Central memory CD8-positive, alpha-beta T cell (primary cell): ENCODE data around the gene NXPH3.

ENCODE experiments used
- ATAC-seq: fragments of 150-1000 bp; cut with Tn5 transposase; replicated peaks from 2 replicates; pipeline ENCODE4 v1.10.0; 2022; ENCODE audit warnings: mild to moderate bottlenecking, moderate FRiP score, moderate number of reproducible peaks; ENCODE audit not compliant: poor library complexity, severe bottlenecking; ENCODE audit errors: extremely low read depth
- DNase-seq, 2 donors: peaks; one replicate each; pipeline ENCODE4 v3.0.0; 2021; ENCODE audit warnings: low spot score in 2 of 2
- H3K27ac Mint-ChIP-seq: one replicate; pipeline ENCODE4 v1.8.0; 2022; ENCODE audit warnings: low read depth, mild to moderate bottlenecking, moderate library complexity, mixed read lengths
- H3K27me3 Mint-ChIP-seq: one replicate; pipeline ENCODE4 v1.8.0; 2022; ENCODE audit warnings: mixed read lengths
- H3K36me3 Mint-ChIP-seq: one replicate; pipeline ENCODE4 v1.8.0; 2022; ENCODE audit warnings: mild to moderate bottlenecking, moderate library complexity, mixed read lengths; ENCODE audit not compliant: insufficient read depth
- H3K4me1 Mint-ChIP-seq: one replicate; pipeline ENCODE4 v1.8.0; 2022; ENCODE audit warnings: mixed read lengths
- H3K4me3 Mint-ChIP-seq: one replicate; pipeline ENCODE4 v1.8.0; 2022; ENCODE audit warnings: mild to moderate bottlenecking, moderate library complexity, mixed read lengths
- H3K9me3 Mint-ChIP-seq: one replicate; pipeline ENCODE4 v1.8.0; 2022; ENCODE audit warnings: mixed read lengths

NXPH3 gene

DNA sequence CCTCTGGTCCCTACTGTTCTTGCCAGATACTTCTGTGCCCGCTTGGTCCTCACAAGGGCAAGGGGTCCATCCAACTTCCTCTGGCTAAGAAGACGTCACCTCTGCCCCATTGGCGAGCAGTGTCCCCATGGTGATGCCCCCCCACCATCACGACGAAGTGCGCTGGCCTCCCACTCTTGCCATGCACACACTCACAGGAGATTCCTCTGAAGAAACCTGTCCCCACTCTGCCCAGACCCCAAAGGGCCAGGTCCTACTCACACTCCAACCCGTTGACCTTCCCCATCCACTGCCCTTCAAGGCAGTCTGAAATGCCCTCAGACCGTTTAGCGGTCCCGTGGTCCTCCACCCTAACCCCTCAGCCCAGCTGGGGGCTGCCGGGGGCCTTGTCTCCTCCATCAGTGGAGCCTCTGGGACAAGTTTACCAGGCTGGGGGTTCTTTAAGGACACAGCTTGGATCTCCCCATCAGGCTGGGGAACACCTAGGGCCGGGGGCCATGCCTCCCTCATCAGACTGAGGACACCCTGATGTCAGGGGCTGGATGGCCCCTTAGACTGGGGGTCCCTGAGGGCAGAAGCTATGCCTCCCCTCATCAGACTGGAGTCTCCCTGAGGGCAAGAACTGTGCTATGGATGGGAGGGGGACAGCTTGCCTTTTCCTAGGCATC is 6.5 kb downstream of the NXPH3 start:
- DNase-seq (no peak), ATAC-seq (no peak)
- peaks cover 20% of the 10 kb centered on the region for H3K27me3 Mint-ChIP-seq
- H3K36me3 Mint-ChIP-seq: peaks cover 3% of the 10 kb centered on the region
- no peaks in the 10 kb centered on the region for H3K9me3 Mint-ChIP-seq
- no peak overlapping the region for H3K4me3 Mint-ChIP-seq
- H3K4me1 Mint-ChIP-seq: peaks cover under 1% of the 10 kb centered on the region
- peak overlapping the region; percentile 37 for H3K27ac Mint-ChIP-seq

DNA sequence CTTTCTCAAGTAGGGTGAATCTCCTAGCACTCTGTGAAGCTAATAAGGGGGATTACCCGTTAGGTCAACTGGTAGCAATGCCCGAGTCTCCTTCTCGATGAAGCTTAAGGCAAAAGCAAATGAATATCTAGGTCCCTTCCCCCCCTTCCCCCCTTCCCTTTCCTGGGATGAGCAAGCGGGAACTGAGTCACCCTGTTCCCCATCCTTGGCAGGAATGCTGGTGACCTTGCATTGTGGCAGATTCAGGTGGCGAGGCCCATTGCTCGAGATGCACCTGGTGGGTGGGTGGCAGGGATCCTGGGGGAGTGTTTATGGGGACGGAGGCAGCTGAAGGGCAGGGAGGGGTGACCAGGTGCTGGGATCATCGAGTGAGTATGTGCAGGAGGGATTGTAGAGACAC is 7.1 kb downstream of the NXPH3 start:
- Mint-ChIP-seq H3K27ac (no peak overlapping the region), H3K4me3 (no peak overlapping the region), H3K9me3 (no peaks in the 10 kb centered on the region), H3K36me3 (peaks cover 3% of the 10 kb centered on the region), H3K4me1 (no peaks in the 10 kb centered on the region), H3K27me3 (peaks cover 14% of the 10 kb centered on the region)
- ATAC-seq: no peak
- no peak for DNase-seq

DNA sequence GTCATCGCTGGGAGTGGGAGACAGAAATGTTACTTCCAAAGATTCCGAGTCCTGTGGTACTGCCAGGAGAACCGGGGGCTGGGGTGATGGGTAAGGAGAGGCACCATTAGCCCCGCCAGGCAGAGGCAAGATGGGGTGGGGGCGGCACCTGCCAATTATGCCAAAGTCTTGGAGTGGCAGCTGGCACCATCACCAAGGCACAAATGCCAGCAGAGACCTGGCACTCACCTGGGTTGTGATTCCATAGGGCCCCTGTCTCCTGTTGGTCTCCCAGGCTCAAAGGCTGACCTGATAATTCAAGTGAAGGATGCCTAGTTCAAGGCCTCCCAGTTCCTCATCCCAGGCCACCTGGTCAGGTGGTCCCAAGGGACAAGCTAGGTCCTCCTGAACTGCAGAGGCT is 7.6 kb downstream of the NXPH3 start:
- Mint-ChIP-seq H3K4me3 (no peak overlapping the region), H3K36me3 (peaks cover 3% of the 10 kb centered on the region), H3K4me1 (no peaks in the 10 kb centered on the region), H3K9me3 (no peaks in the 10 kb centered on the region), H3K27me3 (peaks cover 10% of the 10 kb centered on the region), H3K27ac (no peak overlapping the region)
- DNase-seq (no peak), ATAC-seq (no peak)

DNA sequence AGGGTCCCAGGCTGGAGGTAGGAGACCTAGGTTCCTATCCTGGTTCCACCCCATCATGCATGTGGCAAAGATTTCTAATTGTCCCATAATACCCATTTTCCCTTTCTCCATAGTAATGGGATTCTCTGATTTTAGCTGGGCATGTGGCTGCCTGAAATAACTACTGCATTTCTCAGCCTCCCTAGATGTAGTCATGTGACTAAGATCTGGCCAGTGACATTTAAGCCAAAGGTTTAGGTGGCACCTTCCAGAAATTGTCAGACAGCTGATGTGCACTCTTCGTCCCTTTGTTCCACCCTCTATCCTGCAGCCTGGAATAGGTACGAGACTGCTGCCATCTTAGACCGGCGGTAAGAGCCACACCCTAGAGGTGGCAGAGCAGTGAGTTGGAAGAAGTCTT is 8.2 kb downstream of the NXPH3 start:
- H3K36me3 Mint-ChIP-seq: peaks cover 3% of the 10 kb centered on the region
- DNase-seq (no peak), ATAC-seq (no peak)
- no peak overlapping the region for H3K4me3 Mint-ChIP-seq
- H3K27ac Mint-ChIP-seq: no peak overlapping the region
- H3K27me3 Mint-ChIP-seq: peaks cover 3% of the 10 kb centered on the region
- no peaks in the 10 kb centered on the region for H3K4me1 Mint-ChIP-seq
- no peaks in the 10 kb centered on the region for H3K9me3 Mint-ChIP-seq

DNA sequence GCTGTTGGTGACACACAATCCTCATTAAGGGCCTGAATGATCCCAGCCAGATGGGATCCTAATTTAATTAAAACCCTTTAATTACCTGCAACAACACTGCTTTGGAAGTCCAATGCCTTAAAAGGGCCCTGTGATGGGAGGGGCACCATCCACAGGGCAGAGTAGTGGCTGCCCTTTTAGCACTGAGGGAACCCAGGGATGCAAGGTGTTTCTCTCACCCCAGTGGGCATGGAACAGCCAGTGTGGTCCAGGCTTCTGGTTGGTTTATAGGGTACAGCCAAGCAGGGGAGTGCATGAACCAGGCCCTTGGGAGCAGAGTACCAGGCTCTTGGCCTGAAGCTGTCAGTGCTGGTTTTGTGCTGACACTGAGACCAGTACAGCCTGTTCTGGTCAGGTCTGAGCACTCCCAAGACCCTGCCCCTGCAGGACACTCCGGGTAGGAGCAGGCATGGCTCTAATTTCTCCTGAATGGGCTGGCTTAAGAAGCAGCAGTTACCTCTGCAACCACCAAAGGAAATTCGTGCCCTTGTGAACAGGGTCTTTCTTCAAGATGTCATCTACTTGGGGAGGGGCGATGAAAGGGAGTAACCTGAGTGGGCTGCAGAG is 9.9 kb downstream of the NXPH3 start:
- H3K4me3 Mint-ChIP-seq: no peak overlapping the region
- no peaks in the 10 kb centered on the region for H3K9me3 Mint-ChIP-seq
- ATAC-seq (no peak), DNase-seq (no peak)
- no peaks in the 10 kb centered on the region for H3K27me3 Mint-ChIP-seq
- no peak overlapping the region for H3K27ac Mint-ChIP-seq
- H3K36me3 Mint-ChIP-seq: peaks cover 3% of the 10 kb centered on the region
- H3K4me1 Mint-ChIP-seq: no peaks in the 10 kb centered on the region

DNA sequence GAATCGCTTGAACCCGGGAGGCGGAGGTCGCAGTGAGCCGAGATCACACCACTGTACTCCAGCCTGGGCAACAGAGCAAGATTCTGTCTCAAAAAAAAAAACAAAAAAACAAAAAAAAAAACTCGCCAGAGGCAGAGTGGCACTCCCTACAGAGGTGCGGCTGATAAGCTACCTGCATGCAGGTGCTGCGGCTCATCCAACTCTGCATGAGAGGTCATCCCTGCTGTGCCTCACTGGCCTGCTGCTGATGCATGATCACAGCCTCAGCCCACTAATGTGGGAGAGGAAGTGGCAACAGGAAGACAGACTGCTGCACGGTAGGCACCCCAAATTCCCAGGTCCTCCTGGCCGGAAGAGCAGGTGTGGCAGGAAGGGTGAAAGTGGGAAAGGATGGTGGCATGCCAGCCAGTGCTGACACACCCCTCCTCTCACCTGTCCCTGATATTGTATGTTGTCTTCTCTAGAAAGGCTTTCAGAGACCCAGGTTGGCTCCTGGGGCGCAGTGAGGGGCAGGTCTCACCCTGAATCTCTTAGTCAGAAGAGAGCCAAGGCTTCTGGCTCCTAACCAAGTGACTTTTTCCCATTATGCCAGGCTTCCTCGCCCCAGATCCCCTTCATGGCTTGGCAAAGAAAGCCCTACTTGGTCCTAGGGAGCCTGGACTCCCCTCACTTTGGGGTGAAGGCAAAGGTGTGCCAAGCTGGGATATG is 11.8 kb downstream of the NXPH3 start:
- Mint-ChIP-seq H3K36me3 (peaks cover 4% of the 10 kb centered on the region), H3K27me3 (no peaks in the 10 kb centered on the region), H3K27ac (no peak overlapping the region), H3K4me3 (no peak overlapping the region), H3K4me1 (no peaks in the 10 kb centered on the region), H3K9me3 (no peaks in the 10 kb centered on the region)
- no peak for ATAC-seq
- no peak for DNase-seq

DNA sequence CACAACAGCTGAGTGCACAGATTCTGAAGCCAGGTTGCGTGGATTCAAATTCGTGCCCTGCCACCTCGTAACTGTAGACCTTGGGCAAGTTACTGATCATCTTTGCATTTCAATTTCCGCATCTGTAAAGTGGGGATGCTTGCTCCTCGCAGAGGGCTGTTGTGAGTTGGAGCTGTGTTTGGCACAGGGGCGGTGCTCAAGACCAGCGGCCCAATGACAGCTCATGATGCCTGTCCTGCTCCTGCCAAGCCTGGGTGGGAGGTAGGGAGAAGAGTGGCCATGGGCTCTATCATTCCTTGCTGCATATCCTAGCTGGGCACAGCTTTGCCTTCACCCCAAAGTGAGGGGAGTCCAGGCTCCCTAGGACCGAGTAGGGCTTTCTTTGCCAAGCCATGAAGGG is 12.6 kb downstream of the NXPH3 start:
- Mint-ChIP-seq H3K4me1 (no peaks in the 10 kb centered on the region), H3K27ac (no peak overlapping the region), H3K9me3 (no peaks in the 10 kb centered on the region), H3K27me3 (no peaks in the 10 kb centered on the region), H3K36me3 (peaks cover 1% of the 10 kb centered on the region), H3K4me3 (no peak overlapping the region)
- DNase-seq (no peak), ATAC-seq (no peak)

DNA sequence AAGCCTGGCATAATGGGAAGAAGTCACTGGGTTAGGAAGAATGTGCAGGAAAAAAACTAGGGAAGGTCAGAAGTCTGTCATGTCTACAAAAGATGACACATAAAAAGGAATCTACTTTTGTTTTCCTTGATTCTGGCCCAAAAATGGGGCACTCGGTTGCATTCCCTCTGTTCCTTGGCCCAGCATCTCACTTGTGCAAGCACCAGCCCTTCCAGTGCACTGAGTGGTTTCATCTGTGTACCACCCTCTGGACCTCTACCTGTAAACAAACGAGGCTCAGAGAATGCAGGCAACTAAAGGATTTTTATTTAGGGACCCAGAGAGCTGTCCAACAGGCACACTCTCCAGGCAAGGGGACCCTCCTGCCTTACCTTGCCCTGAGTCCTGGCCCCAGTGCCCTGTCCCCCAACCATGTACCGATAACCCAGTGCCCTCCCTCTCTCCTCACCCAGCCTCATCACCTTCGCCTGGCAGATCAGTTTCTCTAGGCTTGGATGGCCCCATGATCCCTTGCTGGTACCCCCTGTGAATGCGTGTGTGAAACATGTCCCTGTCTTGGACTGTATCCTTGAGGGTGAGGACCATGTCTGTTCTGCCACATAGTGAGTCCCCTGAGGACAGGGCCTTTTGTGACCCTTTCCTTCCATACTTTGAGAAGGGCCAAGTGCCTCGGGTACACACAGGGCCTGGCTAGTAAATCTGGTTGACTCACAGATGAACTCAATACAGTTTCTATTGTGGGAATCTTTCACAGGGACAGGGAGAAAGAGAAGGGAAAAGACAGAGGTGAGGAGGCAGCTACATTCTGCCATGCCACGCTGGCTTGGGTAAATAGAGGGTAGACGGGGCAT is 13.3 kb downstream of the NXPH3 start:
- H3K4me3 Mint-ChIP-seq: no peak overlapping the region
- DNase-seq (no peak), ATAC-seq (no peak)
- H3K27ac Mint-ChIP-seq: no peak overlapping the region
- H3K9me3 Mint-ChIP-seq: no peaks in the 10 kb centered on the region
- H3K36me3 Mint-ChIP-seq: peaks cover 1% of the 10 kb centered on the region
- no peaks in the 10 kb centered on the region for H3K27me3 Mint-ChIP-seq
- no peaks in the 10 kb centered on the region for H3K4me1 Mint-ChIP-seq

DNA sequence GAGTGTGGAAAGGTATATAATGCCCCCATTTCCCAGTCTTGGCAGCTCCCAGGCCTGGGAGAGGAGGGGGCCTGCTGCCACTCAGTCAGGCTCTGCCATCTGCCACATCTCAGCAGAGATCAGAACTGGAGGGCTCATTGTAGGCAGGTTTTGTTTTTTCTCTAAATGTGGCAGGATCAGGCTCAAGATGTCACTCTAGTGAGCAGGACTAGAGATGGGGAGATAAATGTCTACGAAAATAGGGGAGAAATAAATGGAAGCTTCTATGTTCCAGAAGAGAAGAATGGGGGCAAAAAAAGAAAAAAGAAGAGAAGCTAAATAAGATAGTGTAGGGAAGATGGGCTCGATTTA is 13.9 kb downstream of the NXPH3 start:
- no peak overlapping the region for H3K27ac Mint-ChIP-seq
- H3K4me1 Mint-ChIP-seq: no peaks in the 10 kb centered on the region
- peaks cover 1% of the 10 kb centered on the region for H3K36me3 Mint-ChIP-seq
- DNase-seq (no peak), ATAC-seq (no peak)
- no peaks in the 10 kb centered on the region for H3K9me3 Mint-ChIP-seq
- H3K4me3 Mint-ChIP-seq: no peak overlapping the region
- H3K27me3 Mint-ChIP-seq: no peaks in the 10 kb centered on the region

DNA sequence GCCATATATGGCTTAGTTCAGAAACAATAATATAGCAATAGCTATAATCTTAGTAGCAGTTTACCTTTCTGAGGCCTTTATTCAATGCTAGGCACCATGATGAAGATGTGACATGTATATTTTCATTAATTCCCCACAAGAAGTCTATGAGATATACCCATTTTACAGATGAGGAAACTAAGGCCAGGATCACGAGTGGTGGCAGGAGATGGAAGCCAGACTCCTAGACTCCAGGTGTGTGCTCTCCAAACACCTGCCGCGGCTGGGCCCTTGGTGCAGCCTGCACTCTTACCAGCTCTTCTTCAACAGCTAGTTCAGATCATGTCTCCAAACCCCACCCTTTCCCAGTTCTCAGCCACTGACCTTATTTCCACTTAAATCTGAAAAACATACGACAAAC is 15.2 kb downstream of the NXPH3 start:
- no peaks in the 10 kb centered on the region for H3K9me3 Mint-ChIP-seq
- H3K27ac Mint-ChIP-seq: no peak overlapping the region
- H3K4me1 Mint-ChIP-seq: no peaks in the 10 kb centered on the region
- H3K27me3 Mint-ChIP-seq: no peaks in the 10 kb centered on the region
- H3K4me3 Mint-ChIP-seq: no peak overlapping the region
- peaks cover 4% of the 10 kb centered on the region for H3K36me3 Mint-ChIP-seq
- ATAC-seq: no peak
- DNase-seq: no peak

DNA sequence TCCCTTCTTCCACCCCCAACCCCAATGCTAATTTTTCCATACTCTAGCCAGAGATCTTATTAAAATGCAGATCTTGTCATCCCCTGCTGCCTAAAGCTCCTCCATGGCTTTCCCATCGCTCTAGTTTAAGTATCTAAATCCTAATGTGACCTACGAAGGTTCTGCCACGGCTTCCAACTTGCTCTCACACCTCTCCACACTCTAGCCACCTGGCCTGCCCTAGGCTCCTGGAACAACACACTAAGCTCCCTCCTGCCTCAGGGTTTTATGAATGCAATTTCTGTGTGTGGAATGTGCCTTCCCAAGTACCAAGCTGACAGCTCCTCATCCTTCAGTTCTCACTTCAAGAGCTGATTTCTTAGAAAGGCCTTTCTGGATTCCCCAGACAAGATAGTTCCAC is 16.6 kb downstream of the NXPH3 start:
- Mint-ChIP-seq H3K4me3 (no peak overlapping the region), H3K27ac (no peak overlapping the region), H3K27me3 (no peaks in the 10 kb centered on the region)

DNA sequence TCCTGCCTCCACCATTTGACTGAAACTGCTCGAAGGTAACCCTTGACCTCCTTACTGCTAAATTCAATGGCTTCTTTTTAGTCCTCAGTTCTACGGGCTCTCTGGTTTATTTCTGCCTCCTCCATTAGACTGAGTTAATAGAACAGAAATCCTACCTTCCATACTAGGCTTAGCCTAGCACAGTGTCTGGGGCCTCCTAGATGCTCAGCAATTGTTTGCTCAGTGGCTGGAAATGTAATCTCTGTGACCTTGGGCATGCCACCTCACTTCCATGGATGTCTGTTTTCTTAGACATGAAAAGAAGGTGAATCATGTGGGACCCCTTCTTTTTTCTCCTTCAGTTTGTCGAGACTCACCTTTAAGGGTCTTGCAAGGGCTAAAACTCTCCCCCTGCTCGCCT is 19.7 kb downstream of the NXPH3 start:
- no peak overlapping the region for H3K4me3 Mint-ChIP-seq
- ATAC-seq (no peak), DNase-seq (no peak)
- no peak overlapping the region for H3K27ac Mint-ChIP-seq
- H3K9me3 Mint-ChIP-seq: no peaks in the 10 kb centered on the region
- peaks cover 34% of the 10 kb centered on the region for H3K36me3 Mint-ChIP-seq
- H3K27me3 Mint-ChIP-seq: no peaks in the 10 kb centered on the region
- no peaks in the 10 kb centered on the region for H3K4me1 Mint-ChIP-seq

More for the DNA sequence above, 16.6 kb downstream of the NXPH3 start:
- DNase-seq (no peak), ATAC-seq (no peak)
- Mint-ChIP-seq H3K9me3 (no peaks in the 10 kb centered on the region), H3K4me1 (no peaks in the 10 kb centered on the region), H3K36me3 (peaks cover 12% of the 10 kb centered on the region)
